ENCODE results near the gene LRRC7.

LRRC7 gene

GRCh38 chr1:69589799-69590198, 22.1 kb downstream of the LRRC7 start:
- DNase-seq (ENCODE audit: low spot score), result no peak

GRCh38 chr1:69592341-69592740, 24.6 kb downstream of the LRRC7 start:
- DNase-seq (ENCODE audit: low spot score), result no peak

- DNase-seq (ENCODE audit: low spot score), result no peak
These were observed 27.8 kb downstream of the LRRC7 start for GRCh38 chr1:69595486-69595885.

GRCh38 chr1:69611316-69611715, 43.6 kb downstream of the LRRC7 start:
- DNase-seq (ENCODE audit: low spot score), result no peak

GRCh38 chr1:69613414-69613813, 45.7 kb downstream of the LRRC7 start:
- no peak for DNase-seq (ENCODE audit: low spot score)

GRCh38 chr1:69638673-69639072, 71.0 kb downstream of the LRRC7 start:
- no peak for DNase-seq (ENCODE audit: low spot score)

GRCh38 chr1:69639159-69639558, 71.4 kb downstream of the LRRC7 start:
- no peak for DNase-seq (ENCODE audit: low spot score)

- DNase-seq (ENCODE audit: low spot score), result no peak
These were observed 75.5 kb downstream of the LRRC7 start for GRCh38 chr1:69643266-69643665.

GRCh38 chr1:69645477-69645876, 77.8 kb downstream of the LRRC7 start:
- DNase-seq (ENCODE audit: low spot score), result no peak

- DNase-seq (ENCODE audit: low spot score), result no peak
These were observed 80.8 kb downstream of the LRRC7 start for GRCh38 chr1:69648486-69648885.

- no peak for DNase-seq (ENCODE audit: low spot score)
These were observed 81.8 kb downstream of the LRRC7 start for GRCh38 chr1:69649383-69649990.

GRCh38 chr1:69650779-69651178, 83.1 kb downstream of the LRRC7 start:
- no peak for DNase-seq (ENCODE audit: low spot score)

GRCh38 chr1:69651656-69652055, 83.9 kb downstream of the LRRC7 start:
- DNase-seq (ENCODE audit: low spot score), result no peak

- no peak for DNase-seq (ENCODE audit: low spot score)
These were observed 90.2 kb downstream of the LRRC7 start for GRCh38 chr1:69657971-69658370.

- no peak for DNase-seq (ENCODE audit: low spot score)
These were observed 94.0 kb downstream of the LRRC7 start for GRCh38 chr1:69661686-69662085.

- DNase-seq (ENCODE audit: low spot score), result no peak
These were observed 94.6 kb downstream of the LRRC7 start for GRCh38 chr1:69662321-69662720.

GRCh38 chr1:69671363-69672010, 103.8 kb downstream of the LRRC7 start:
- DNase-seq (ENCODE audit: low spot score), result no peak

GRCh38 chr1:69673321-69673720, 105.6 kb downstream of the LRRC7 start:
- no peak for DNase-seq (ENCODE audit: low spot score)

- DNase-seq (ENCODE audit: low spot score), result no peak
These were observed 112.2 kb downstream of the LRRC7 start for GRCh38 chr1:69679965-69680364.

- DNase-seq (ENCODE audit: low spot score), result no peak
These were observed 118.8 kb downstream of the LRRC7 start for GRCh38 chr1:69686367-69686984.

- no peak for DNase-seq (ENCODE audit: low spot score)
These were observed 120.5 kb downstream of the LRRC7 start for GRCh38 chr1:69688193-69688592.

- no peak for DNase-seq (ENCODE audit: low spot score)
These were observed 123.5 kb downstream of the LRRC7 start for GRCh38 chr1:69691179-69691578.

- DNase-seq (ENCODE audit: low spot score), result no peak
These were observed 126.4 kb downstream of the LRRC7 start for GRCh38 chr1:69693921-69694675.

Measured in hepatic stellate cell (primary cell).